ENCODE results near the gene ZNF768. TPM values are rescaled to one million over a fixed set of nuclear protein-coding genes. Genes with fewer than 3 reads are reported as not detected.
"Not testable (repeated sequence)": the region's sequence is repeated elsewhere in the genome, so short reads cannot be mapped to it uniquely, and the experiment has no call there.

Gene ZNF768
- polyA plus RNA-seq, 4 donors: 36.0 to 69.0 (median 50.0) TPM

GRCh38 chr16:30556125-30556473 lies 29.7 kb upstream of the ZNF768 start:
- DNase-seq (ENCODE audit: low read depth in 4 of 4, low spot score in 3 of 4): no peak

GRCh38 chr16:30555315-30556124 lies 29.2 kb upstream of the ZNF768 start:
- DNase-seq (ENCODE audit: low read depth in 4 of 4, low spot score in 3 of 4): no peak

DNA sequence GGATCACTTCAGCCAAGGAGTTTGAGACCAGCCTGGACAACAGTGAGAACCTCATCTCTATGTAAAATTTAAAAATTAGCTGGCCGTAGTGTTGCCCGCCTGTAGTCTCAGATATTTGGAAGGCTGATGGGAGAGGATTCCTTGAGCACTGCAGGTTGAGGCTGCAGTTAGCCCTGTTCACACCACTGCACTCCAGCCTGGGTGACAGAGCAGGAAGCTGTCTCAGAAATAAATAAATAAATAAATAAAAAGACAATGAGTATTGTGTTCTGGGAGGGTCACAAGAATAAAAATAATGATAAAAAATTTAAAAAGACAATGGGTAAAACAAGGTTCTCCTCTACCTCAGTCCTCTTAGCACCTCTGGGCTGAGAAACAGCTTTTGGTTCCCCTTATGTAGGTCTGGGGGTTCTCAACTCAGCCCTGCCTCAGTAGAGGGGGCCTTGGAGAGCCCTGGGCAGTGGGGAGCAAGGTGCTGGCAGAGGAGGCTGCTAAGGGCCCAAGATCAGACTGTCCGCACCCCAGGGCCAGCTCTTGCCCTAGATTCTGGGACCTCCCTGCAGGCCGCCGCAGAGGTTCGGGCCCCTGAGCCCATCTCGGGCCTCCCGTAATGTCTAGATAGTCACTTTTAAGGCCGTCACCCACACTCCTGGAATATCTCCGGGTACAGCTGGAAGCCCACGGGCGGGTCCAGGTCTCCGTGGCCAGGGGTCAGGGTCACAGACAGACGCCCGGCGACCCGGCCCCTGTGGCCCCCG lies 28.4 kb upstream of the ZNF768 start:
- no peak for DNase-seq (ENCODE audit: low read depth in 4 of 4, low spot score in 3 of 4)

GRCh38 chr16:30553393-30553899 lies 27.1 kb upstream of the ZNF768 start:
- no peak for DNase-seq (ENCODE audit: low read depth in 4 of 4, low spot score in 3 of 4)

GRCh38 chr16:30552956-30553355 lies 26.6 kb upstream of the ZNF768 start:
- no peak for DNase-seq (ENCODE audit: low read depth in 4 of 4, low spot score in 3 of 4)

GRCh38 chr16:30551781-30552180 lies 25.4 kb upstream of the ZNF768 start:
- no peak for DNase-seq (ENCODE audit: low read depth in 4 of 4, low spot score in 3 of 4)

DNA sequence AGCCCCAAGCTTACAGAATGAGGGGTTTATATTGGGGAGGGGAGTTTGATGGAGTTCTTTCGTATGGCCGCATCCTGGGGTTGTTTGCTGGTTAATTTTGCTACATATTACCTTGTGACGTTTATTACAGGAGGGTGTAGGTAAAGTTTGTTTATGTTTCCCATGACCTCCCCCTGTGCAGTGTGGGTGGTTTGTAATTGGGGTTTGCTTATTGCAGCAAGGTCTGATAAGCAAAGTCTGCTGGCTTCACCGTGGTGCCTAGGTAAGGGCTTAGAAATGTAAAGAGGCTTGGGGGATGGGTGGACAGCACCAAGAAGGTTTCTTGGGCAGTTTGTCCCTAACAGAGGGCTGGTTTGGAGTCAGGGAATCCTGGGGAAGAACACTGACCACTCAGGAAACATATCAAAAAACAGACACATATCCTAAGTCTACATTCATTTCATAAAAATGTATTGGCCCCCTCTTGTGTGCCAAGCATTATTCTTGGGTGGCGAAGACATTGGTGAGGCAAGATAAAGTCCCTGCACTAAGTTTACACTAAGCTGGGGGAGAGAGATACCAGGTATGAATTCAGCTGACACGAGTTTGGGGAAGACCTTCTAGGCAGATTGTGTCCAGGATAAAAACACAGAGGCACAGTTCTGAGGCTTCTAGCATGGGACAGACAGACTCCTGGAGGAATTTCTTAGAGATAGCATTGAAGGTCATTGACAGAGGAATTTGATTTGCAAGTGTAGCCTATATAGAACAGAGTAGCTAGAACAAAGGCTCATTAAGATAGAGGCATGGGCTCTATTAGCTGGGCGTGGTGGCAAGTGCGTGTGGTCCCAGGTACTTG lies 22.3 kb upstream of the ZNF768 start:
- no peak for DNase-seq (ENCODE audit: low read depth in 4 of 4, low spot score in 3 of 4)

DNA sequence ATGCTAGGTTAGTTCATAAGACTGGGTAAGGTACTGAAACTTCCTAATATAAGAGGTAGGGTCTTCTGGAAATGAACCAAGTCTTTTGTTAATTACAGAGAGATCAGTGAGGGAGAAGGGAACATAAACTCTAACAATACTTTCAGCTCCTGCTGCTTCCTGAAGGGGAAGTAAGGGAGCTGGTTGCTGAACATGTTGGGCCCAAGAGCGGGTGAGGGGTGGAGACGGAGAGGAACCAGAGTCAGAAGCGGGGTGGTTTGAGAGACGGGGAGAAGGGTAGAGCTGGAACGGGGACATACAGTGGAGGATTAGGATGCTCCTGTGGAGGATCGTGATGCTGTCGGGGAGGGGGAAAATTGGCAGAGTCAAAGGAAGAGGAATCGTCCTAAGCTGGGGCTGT lies 19.7 kb upstream of the ZNF768 start:
- no peak for DNase-seq (ENCODE audit: low read depth in 4 of 4, low spot score in 3 of 4)

DNA sequence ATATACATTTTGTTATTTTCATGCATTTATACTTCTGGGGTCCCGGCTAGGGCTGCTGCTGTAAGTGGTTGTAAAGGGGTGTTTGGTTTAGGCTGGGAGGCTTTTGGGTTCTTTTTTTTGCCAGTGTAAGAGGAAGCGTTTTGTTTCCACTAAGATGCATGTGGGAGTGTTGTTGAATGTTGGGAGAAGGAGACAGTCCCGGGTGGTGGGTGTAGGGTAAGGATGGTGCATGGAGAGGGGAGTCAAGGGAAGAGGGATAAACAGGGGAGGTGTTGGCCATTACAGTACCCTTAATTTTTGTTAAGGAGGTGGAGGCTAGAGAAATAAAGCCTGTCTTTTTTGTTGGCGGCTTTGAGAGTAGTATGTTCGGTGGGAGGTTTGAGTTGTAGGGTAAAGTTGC lies 16.7 kb upstream of the ZNF768 start:
- DNase-seq (ENCODE audit: low read depth in 4 of 4, low spot score in 3 of 4): no peak

DNA sequence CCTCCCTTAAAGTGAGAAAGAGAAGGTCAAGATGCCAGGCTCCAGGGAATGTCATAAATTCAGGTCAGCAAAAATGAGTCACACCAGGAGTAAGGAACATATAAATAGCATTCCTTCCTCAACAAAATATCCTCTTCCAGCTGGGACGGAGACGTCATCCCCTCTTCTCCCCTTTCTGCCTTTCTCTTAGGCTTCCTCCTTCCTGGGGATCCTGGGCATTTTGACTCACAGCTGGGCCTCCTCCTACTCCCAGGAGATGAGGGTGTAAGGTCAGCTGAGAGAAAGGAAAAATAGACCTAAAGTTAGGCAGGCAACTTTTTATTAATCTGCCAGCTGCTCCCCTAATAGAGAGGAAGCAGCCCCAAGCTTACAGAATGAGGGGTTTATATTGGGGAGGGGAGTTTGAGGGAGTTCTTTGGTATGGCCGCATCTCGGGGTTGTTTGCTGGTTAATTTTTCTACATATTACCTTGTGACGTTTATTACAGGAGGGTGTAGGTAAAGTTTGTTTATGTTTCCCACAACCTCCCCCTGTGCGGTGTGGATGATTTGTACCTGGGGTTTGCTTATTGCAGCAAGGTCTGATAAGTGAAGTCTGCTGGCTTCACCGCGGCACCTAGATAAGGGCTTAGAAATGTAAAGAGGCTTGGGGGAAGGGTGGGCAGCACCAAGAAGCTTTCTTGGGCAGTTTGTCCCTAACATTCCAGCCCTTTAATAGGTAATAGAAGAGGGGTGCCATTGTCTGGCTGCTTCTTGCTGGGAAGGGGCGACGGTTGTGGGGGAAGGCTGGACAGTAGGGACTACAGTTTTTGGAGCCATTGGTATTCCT lies 15.3 kb upstream of the ZNF768 start:
- no peak for DNase-seq (ENCODE audit: low read depth in 4 of 4, low spot score in 3 of 4)

GRCh38 chr16:30540916-30541464 lies 14.6 kb upstream of the ZNF768 start:
- not testable (repeated sequence) for DNase-seq (ENCODE audit: low read depth in 4 of 4, low spot score in 3 of 4)

DNA sequence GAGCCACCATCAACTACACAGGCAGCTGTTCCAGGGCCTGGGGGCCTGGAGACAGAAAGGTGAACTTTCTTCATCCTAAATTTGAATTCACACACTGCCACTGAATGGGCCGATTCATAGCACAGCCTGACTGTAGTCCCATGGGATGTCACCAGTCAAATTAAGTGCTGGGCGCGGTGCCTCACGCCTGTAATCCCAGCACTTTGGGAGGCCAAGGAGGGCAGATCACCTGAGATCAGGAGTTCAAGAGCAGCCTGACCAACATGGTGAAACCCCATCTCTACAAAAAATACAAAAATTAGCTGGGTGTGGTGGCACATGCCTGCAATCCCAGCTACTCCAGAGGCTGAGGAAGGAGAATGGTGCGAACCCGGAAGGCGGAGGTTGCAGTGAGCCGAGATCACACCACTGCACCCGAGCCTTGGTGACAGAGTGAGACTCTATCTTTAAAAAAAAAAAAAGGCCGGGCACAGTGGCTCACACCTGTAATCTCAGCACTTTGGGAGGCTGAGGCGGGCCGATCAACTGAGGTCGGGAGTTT lies 13.7 kb upstream of the ZNF768 start:
- DNase-seq (ENCODE audit: low read depth in 4 of 4, low spot score in 3 of 4): not testable (repeated sequence)

DNA sequence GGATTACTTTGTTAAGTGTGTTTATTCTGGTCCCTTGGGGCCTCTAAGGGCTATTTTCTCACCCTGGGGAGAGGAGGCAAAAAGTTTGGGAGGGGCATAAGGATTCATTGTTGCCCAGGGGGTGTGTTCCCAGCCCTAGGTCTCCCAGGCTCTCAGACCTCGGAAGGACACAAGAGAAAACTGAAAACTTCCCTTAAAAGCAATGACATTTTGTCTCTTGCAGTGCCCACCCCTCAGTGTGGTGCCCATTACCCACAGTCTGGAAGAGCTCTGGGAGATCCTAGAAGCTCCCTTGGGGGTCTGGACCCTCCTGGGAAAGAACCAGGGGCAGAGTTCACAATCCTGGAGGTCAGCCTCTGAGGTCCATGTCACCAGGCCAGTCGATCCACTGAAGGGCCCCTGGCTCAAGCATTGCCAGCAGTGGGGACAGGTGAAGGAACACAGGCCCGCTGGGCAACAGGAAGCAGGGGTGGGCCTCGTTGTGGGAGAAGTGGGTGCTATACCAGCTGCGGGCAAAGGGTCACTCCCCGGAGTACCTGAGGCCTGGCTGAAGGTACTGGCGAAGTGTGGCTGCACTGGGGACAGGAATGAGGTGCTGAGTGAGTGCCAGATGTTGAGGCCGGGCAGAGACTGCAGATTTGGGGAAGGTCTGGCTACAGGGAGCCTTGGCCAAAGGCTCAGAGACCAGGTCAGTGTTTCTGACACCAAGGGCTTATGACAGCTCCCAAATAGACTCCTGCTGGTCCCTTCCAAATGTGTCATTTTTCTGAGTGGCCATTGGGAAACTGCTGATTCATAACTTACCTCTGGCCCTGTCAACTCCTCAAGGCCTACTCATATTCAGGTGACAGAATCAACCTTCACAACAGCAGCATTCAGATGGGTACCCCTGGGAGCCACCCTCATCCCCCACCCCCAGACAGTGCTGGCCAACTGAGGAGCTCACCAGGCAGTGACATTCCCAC lies 12.9 kb upstream of the ZNF768 start:
- no peak for DNase-seq (ENCODE audit: low read depth in 4 of 4, low spot score in 3 of 4)

GRCh38 chr16:30536391-30537024 lies 10.1 kb upstream of the ZNF768 start:
- DNase-seq (ENCODE audit: low read depth in 4 of 4, low spot score in 3 of 4): not testable (repeated sequence)

DNA sequence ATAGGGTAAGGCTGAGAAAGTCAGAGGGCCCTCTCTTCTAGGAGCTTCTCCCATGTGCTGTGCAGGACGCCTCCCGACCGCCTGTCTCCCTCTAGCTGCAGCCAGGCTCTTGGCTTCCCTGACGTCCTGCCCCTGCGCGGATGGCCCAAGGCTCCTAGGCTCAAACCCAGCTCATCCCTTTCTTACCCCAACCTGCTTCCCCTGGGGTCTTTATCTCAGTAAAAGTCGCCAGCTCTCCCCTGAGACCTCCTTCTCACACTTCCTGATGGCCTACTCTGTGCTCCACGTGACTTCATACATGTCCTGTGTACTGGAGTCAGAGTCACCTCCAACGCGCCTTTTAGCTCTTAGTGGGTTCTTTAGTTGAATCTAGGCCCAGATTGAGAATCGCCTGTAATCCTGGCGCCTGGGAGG lies 9.4 kb upstream of the ZNF768 start:
- DNase-seq (ENCODE audit: low read depth in 4 of 4, low spot score in 3 of 4): no peak

DNA sequence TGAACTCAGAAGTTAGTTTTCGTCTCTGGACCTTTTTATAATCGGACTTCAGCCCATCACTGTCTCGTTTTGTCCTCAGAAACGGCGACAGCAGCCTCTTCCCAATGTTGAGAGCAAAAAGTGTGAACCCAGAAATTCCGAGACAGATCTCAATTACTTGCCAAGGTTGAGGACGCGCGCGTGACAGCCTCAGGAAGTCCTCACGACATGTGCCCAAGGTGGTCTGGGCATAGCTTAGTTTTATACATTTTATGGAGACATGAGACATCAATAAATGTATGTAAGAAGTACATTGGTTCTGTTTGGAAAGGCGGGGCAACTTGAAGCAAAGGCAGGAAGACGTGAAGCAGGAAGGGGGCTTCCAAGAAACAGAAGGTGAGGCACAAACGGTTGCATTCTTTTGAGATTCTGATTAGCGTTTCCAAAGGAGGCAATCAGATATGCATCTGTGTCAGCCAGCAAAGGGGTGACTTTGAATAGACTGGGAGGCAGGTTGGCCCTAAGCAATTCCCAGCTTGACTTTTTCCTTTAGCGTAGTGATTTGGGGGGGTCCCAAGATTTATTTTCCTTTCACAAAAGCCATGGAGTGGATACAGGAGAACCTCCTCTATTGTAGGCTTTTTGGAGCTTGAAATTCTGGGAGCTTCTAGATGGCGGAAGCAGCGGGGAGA lies 8.9 kb upstream of the ZNF768 start:
- DNase-seq (ENCODE audit: low read depth in 4 of 4, low spot score in 3 of 4): no peak

DNA sequence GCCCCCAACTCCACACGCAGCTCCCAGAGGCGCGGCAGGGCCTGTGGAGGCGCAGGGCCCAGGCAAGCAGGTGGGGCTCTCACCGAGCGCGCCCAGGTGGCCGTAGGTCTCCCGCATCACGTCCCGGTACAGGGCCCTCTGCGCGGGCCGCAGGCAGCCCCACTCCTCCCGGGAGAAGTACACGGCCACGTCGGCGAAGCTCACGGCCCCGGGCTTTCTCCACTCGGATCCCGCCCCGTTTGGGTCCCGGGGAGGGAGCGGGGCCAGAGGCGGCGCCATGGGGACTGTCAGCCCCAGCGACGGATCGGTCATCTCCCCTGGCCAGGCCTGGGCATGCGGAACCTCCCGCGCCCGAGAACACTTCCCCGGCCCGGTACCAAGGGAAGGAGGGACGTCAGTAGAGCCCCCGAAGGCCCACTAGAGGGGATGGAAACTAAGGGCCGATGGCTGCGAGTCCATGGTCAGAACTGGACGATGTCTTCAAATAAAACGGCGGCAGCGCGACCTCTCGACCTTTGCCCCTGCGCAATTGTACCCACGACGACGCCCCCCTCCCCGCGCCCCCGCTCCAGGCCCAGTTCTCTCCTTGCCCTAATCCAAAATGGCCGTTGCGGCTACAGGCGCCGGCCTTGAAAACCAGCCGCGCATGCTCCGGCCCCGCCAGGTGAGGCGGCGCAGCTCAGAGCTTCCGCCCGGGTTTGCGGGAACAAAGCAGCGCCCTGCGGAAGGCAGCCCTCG lies 8.2 kb upstream of the ZNF768 start, which contains the start of gene ZNF747:
Gene ZNF747 (minus strand): TSS at position 491 of the 738 bp plus-strand sequence. CDS start 179 bp downstream, at position 312.
- DNase-seq (ENCODE audit: low read depth in 4 of 4, low spot score in 3 of 4): peak in 2 of 4 donors; percentile 86 to 90
